Mammary microvascular endothelial cell (primary cell): Measurements from ENCODE around the gene CBX1. TPM values are rescaled to one million over a fixed set of nuclear protein-coding genes. Genes with fewer than 3 reads are reported as not detected.

Source experiments
- total RNA-seq: library from RNA; depleted of rRNA; stranded (reverse); fragments of >200 nt; gene quantifications from 2 replicates; pipeline ENCODE4 v1.2.3, GENCODE V29; 2015

CBX1 gene
- 55.2 and 59.2 TPM in 2 replicates for total RNA-seq

GRCh38 chr17:48101012-48101720 lies at the start of gene CBX1:
Gene CBX1, minus strand, starts transcription at chr17:48101478. Its CDS starts 24,474 bp downstream, at chr17:48077004.

GRCh38 chr17:48107137-48108055 lies 6.1 kb upstream of the CBX1 start, which contains the start of gene SNX11:
Gene SNX11, plus strand, starts transcription at chr17:48107766. Its CDS starts 4,278 bp downstream, at chr17:48112044.

GRCh38 chr17:48047741-48048383 lies 53.4 kb downstream of the CBX1 start, which contains the start of gene NFE2L1:
Gene NFE2L1, plus strand, starts transcription at chr17:48048359. Its CDS starts 2,760 bp downstream, at chr17:48051119.

GRCh38 chr17:48037036-48037837 lies 64.0 kb downstream of the CBX1 start, which contains the start of gene COPZ2:
Gene COPZ2, minus strand, starts transcription at chr17:48037797. Its CDS starts 20 bp downstream, at chr17:48037777.

Other genes with a start within 250 kb of the CBX1 start
- 2.9 and 5.1 TPM in 2 replicates for gene SP2, start 205.2 kb downstream of the CBX1 start, total RNA-seq
- gene PNPO, start 159.9 kb downstream of the CBX1 start, total RNA-seq: 34.5 and 39.0 TPM in 2 replicates
- gene PRR15L, start 143.6 kb downstream of the CBX1 start, total RNA-seq: not detected in 2 replicates
- 60.9 and 61.5 TPM in 2 replicates for gene CDK5RAP3, start 130.4 kb downstream of the CBX1 start, total RNA-seq
- gene COPZ2, start 63.7 kb downstream of the CBX1 start, total RNA-seq: 15.3 and 15.9 TPM in 2 replicates
- 100 and 105 TPM in 2 replicates for gene NFE2L1, start 53.1 kb downstream of the CBX1 start, total RNA-seq
- 12.6 and 17.4 TPM in 2 replicates for gene SNX11, start 6.3 kb upstream of the CBX1 start, total RNA-seq